ENCODE measurements around the gene CALHM3. TPM values are rescaled to one million over a fixed set of nuclear protein-coding genes. Genes with fewer than 3 reads are reported as not detected.

The CALHM3 gene
- total RNA-seq, 4 donors from 2014 or later, result not detected

GRCh38 chr10:103495321-103495720 lies 16.3 kb upstream of the CALHM3 start:
- no peak for DNase-seq
- peaks cover 4 to 11% of the 10 kb centered on the region in 2 donors for H3K4me1 ChIP-seq
- H3K36me3 ChIP-seq, result no peaks in the 10 kb centered on the region
- intact Hi-C loops (cut with DNase I; ENCODE audit: low total_unique reads), result no loop called here
- no peaks in the 10 kb centered on the region for H3K9me3 ChIP-seq
- peak overlapping the region; percentile 87 to 89 for H3K27ac ChIP-seq
- H3K27me3 ChIP-seq, result no peaks in the 10 kb centered on the region
- peak overlapping the region; percentile 59 to 64 for H3K4me3 ChIP-seq
- TF ChIP-seq, protein P1, sequence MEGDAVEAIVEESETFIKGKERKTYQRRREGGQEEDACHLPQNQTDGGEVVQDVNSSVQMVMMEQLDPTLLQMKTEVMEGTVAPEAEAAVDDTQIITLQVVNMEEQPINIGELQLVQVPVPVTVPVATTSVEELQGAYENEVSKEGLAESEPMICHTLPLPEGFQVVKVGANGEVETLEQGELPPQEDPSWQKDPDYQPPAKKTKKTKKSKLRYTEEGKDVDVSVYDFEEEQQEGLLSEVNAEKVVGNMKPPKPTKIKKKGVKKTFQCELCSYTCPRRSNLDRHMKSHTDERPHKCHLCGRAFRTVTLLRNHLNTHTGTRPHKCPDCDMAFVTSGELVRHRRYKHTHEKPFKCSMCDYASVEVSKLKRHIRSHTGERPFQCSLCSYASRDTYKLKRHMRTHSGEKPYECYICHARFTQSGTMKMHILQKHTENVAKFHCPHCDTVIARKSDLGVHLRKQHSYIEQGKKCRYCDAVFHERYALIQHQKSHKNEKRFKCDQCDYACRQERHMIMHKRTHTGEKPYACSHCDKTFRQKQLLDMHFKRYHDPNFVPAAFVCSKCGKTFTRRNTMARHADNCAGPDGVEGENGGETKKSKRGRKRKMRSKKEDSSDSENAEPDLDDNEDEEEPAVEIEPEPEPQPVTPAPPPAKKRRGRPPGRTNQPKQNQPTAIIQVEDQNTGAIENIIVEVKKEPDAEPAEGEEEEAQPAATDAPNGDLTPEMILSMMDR (IDR thresholded peaks at IDR 0.05), result no peak
- no peak for TF ChIP-seq POLR2A (IDR thresholded peaks at IDR 0.05)

GRCh38 chr10:103493916-103494877 lies 15.2 kb upstream of the CALHM3 start:
- no peaks in the 10 kb centered on the region for H3K9me3 ChIP-seq
- H3K4me3 ChIP-seq, result peak overlapping the region; percentile 59 to 64
- H3K4me1 ChIP-seq, result peaks cover 4 to 11% of the 10 kb centered on the region in 2 donors
- no peaks in the 10 kb centered on the region for H3K36me3 ChIP-seq
- DNase-seq, result peak; percentile 60
- H3K27me3 ChIP-seq, result no peaks in the 10 kb centered on the region
- intact Hi-C loops (cut with DNase I; ENCODE audit: low total_unique reads), result no loop called here
- TF ChIP-seq POLR2A (IDR thresholded peaks at IDR 0.05), result peak in 1 of 2 donors; percentile 13
- TF ChIP-seq, protein P1 (IDR thresholded peaks at IDR 0.05), result no peak
- H3K27ac ChIP-seq, result peak overlapping the region; percentile 87 to 89

DNA sequence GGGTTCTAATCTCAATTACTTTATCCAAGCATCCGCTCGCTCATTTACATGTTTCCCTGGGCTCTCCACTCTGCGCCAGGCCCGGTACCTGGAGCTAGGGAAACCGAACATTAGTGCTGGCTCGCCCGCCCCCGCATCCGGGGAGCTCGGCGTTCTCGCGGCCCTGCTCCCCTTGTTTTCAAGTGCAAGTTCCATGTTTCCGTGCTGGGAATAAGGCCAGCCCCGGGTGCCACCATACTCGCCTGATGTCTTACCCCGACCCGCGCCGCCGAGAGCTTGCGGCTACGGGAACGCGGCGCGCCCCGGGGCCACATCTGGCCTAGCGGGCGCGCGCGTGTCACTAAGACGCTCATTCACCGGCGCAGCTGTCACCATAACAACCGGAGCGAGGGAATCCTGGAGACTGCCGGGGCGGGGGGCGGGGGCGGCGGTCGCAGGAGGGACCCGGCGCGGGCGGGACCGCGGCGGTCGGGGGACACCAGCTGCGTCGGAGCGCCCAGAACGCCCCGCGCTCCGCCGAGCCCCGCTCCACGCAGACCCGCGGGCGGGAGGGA lies 14.4 kb upstream of the CALHM3 start, which contains the start of gene NEURL1:
TSS of gene NEURL1 (plus strand) at position 344 of the 554 bp plus-strand sequence. CDS start 683 bp downstream, outside the sequence.
- Histone ChIP-seq H3K36me3 (no peaks in the 10 kb centered on the region), H3K4me3 (peak within 1 kb of the TSS; percentile 59 to 64), H3K4me1 (peaks cover 4 to 11% of the 10 kb centered on the region in 2 donors), H3K27ac (peak within 1 kb of the TSS; percentile 87 to 89), H3K27me3 (no peaks in the 10 kb centered on the region), H3K9me3 (no peaks in the 10 kb centered on the region)
- no peak for TF ChIP-seq POLR2A (IDR thresholded peaks at IDR 0.05)
- TF ChIP-seq, protein P1 (IDR thresholded peaks at IDR 0.05), result no peak
- peak in 1 of 2 donors; percentile 54 for DNase-seq
- intact Hi-C loops (cut with DNase I; ENCODE audit: low total_unique reads), result no loop called here

DNA sequence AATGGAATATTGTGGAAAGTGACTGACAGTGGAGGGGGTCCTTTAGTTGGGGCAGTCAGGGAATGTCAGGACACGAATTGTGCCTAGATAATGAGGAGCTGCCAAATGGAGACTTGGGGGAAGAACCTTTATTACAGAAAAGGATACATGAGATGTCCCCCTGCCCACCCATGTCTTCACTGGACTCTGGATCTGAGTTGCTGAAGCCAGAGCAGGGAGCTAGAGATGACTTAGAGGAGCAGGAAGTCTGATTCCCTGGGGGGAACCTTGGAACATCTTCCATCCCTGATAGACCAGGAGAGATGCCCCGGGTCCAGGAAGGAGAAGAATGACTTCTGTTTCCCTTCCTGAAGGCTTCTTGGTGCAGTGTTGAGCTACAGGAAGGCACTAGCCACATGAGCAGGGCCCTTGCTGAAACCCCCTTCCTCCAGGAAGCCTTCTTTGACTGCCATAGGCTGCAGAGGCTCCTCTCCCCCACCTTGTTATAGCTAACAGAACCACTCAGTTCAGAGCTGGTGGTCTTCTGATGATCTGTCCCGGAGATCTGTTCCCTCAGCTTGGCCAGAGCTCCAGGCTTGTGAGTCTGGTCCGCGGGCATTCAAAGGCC lies 13.7 kb upstream of the CALHM3 start:
- no peak for DNase-seq
- peak overlapping the region; percentile 87 to 89 for H3K27ac ChIP-seq
- H3K4me1 ChIP-seq, result peaks cover 4 to 11% of the 10 kb centered on the region in 2 donors
- H3K36me3 ChIP-seq, result no peaks in the 10 kb centered on the region
- intact Hi-C loops (cut with DNase I; ENCODE audit: low total_unique reads), result no loop called here
- peak overlapping the region; percentile 59 to 64 for H3K4me3 ChIP-seq
- TF ChIP-seq, protein P1 (IDR thresholded peaks at IDR 0.05), result no peak
- TF ChIP-seq POLR2A (IDR thresholded peaks at IDR 0.05), result no peak
- no peaks in the 10 kb centered on the region for H3K27me3 ChIP-seq
- H3K9me3 ChIP-seq, result no peaks in the 10 kb centered on the region
